SU-DHL-6 (cell line): Measurements from ENCODE around the gene USP16.

ENCODE experiments used
- CTCF ChIP-seq: fragments of 200-600 bp; sonication (generic); IDR thresholded peaks from one replicate; pipeline ENCODE4 v1.5.1; 2017; ENCODE audit warnings: antibody characterized with exemption, mild to moderate bottlenecking, low read length, moderate library complexity; ENCODE audit not compliant: insufficient read depth, poor library complexity, severe bottlenecking
- EZH2phosphoT487 ChIP-seq: fragments of 200-600 bp; sonication (generic), shearing (Covaris generic); conservative IDR thresholded peaks from 2 replicates; pipeline ENCODE4 v1.6.1; 2018; ENCODE audit warnings: mild to moderate bottlenecking, antibody characterized with exemption, low read length, moderate library complexity, mixed read lengths

GRCh38 chr21:29034678-29035077 lies 10.2 kb downstream of the USP16 start:
- no peak for TF ChIP-seq CTCF
- no peak for TF ChIP-seq EZH2phosphoT487
